B cell (primary cell): ENCODE measurements around the gene RALB. TPM values are rescaled to one million over a fixed set of nuclear protein-coding genes. Genes with fewer than 3 reads are reported as not detected.

Experiments used
- ATAC-seq: fragments of 200-7000 bp; cut with Tn5 transposase; one replicate; pipeline ENCODE4 v1.10.0; 2021; ENCODE audit warnings: low read depth, mild to moderate bottlenecking, moderate number of reproducible peaks, moderate library complexity
- CTCF ChIA-PET: fragments of 350-600 bp; sonication (Branson Sonifier 250); formaldehyde crosslinking; loops from one replicate; lab custom pipeline; 2021; ENCODE audit warnings: antibody characterized with exemption, inconsistent platforms; lab: Charles Lee
- POLR2A ChIA-PET: fragments of 350-600 bp; sonication (Branson Sonifier 250); formaldehyde crosslinking; loops from one replicate; lab custom pipeline; 2021; ENCODE audit warnings: antibody characterized with exemption; lab: Charles Lee
- DNase-seq: peaks from one replicate; pipeline ENCODE4 v3.0.0; 2013
- H2AFZ ChIP-seq: 2 replicates; pipeline ENCODE4 v1.6.1; 2012; ENCODE audit warnings: mild to moderate bottlenecking, low read depth, low read length; ENCODE audit not compliant: insufficient read depth, poor library complexity, severe bottlenecking
- H3K27ac ChIP-seq, 2 donors: 1 replicate in 1 of 2; 2 replicates in 1 of 2; pipeline ENCODE4 v1.5.1; 2012 to 2013; ENCODE audit warnings: low read length in 2 of 2, mild to moderate bottlenecking in 2 of 2, moderate library complexity in 1 of 2
- H3K27me3 ChIP-seq, 4 experiments: fragments of 200-600 bp in 1 of 4; sonication (generic) in 1 of 4; replicated peaks in 1 of 4; 1 replicate in 2 of 4; 2 replicates in 2 of 4; pipeline versions ENCODE4 v1.6.1 to v1.7.0; 2013 to 2016; ENCODE audit warnings: low read length in 3 of 4, mild to moderate bottlenecking in 2 of 4, mixed read lengths in 1 of 4, moderate library complexity in 1 of 4; ENCODE audit not compliant: insufficient read depth in 4 of 4, control insufficient read depth in 3 of 4; ENCODE audit errors: control extremely low read depth in 1 of 4
- H3K36me3 ChIP-seq, 2 experiments: replicated peaks in 1 of 2; 1 replicate in 1 of 2; 2 replicates in 1 of 2; pipeline versions ENCODE4 v1.6.1 to v1.7.1; 2013; ENCODE audit warnings: low read length in 1 of 2; ENCODE audit not compliant: insufficient read depth in 2 of 2, control insufficient read depth in 1 of 2; ENCODE audit errors: control extremely low read depth in 1 of 2, extremely low read depth in 1 of 2
- H3K4me1 ChIP-seq, 2 donors: fragments of 200-600 bp in 1 of 2; sonication (generic) in 1 of 2; 1 replicate in 1 of 2; 2 replicates in 1 of 2; pipeline versions ENCODE4 v1.5.1 to v1.6.1; 2013 to 2017; ENCODE audit warnings: low read length in 2 of 2; ENCODE audit not compliant: control insufficient read depth in 2 of 2, insufficient read depth in 2 of 2
- H3K4me2 ChIP-seq: replicated peaks from 2 replicates; pipeline ENCODE3; 2012; ENCODE audit warnings: mild to moderate bottlenecking, low read depth, low read length; ENCODE audit not compliant: poor library complexity, severe bottlenecking
- H3K4me3 ChIP-seq, 5 experiments: fragments of 200-600 bp in 1 of 5; sonication (generic) in 1 of 5; 1 replicate in 3 of 5; 2 replicates in 2 of 5; pipeline versions ENCODE4 v1.5.1 to v1.7.0; 2011 to 2016; ENCODE audit warnings: low read length in 4 of 5, mild to moderate bottlenecking in 4 of 5, low read depth in 2 of 5, control low read depth in 1 of 5, moderate library complexity in 1 of 5; ENCODE audit not compliant: insufficient read depth in 1 of 5; ENCODE audit errors: control extremely low read depth in 1 of 5, extremely low read depth in 1 of 5
- H3K79me2 ChIP-seq: fragments of 200-600 bp; sonication (generic); one replicate; pipeline ENCODE4 v1.6.0; 2016; ENCODE audit warnings: low read length; ENCODE audit not compliant: control insufficient read depth, insufficient read depth
- H3K9ac ChIP-seq: fragments of 200-600 bp; sonication (generic); 2 replicates; pipeline ENCODE4 v1.6.1; 2017; ENCODE audit warnings: mild to moderate bottlenecking, low read length, moderate library complexity
- H3K9me3 ChIP-seq, 3 donors: one replicate each; pipeline versions ENCODE4 v1.6.1 to v1.7.1; 2013; ENCODE audit warnings: low read length in 2 of 3; ENCODE audit not compliant: control insufficient read depth in 2 of 3, insufficient read depth in 1 of 3; ENCODE audit errors: control extremely low read depth in 1 of 3
- H4K20me1 ChIP-seq: 2 replicates; pipeline ENCODE4 v1.6.0; 2012; ENCODE audit warnings: mild to moderate bottlenecking, low read length; ENCODE audit not compliant: insufficient read depth, control insufficient read depth, poor library complexity, severe bottlenecking
- H3K27ac Mint-ChIP-seq: one replicate; pipeline ENCODE4 v1.8.0; 2021; ENCODE audit warnings: mixed read lengths
- H3K27me3 Mint-ChIP-seq: one replicate; pipeline ENCODE4 v1.8.0; 2021; ENCODE audit warnings: mixed read lengths
- H3K4me1 Mint-ChIP-seq: one replicate; pipeline ENCODE4 v1.8.0; 2021; ENCODE audit warnings: mixed read lengths
- H3K4me3 Mint-ChIP-seq: one replicate; pipeline ENCODE4 v1.8.0; 2021; ENCODE audit warnings: mixed read lengths
- H3K9me3 Mint-ChIP-seq: one replicate; pipeline ENCODE4 v1.8.0; 2022; ENCODE audit warnings: mixed read lengths; ENCODE audit not compliant: insufficient read depth
- CTCF ChIP-seq: fragments of 200-600 bp; IDR thresholded peaks from one replicate; pipeline ENCODE4 v1.8.0; 2022; ENCODE audit warnings: antibody characterized with exemption, mild to moderate bottlenecking
- EZH2 ChIP-seq: IDR thresholded peaks from 2 replicates; pipeline ENCODE4 v1.6.1; 2012; ENCODE audit warnings: borderline replicate concordance, low read depth, mild to moderate bottlenecking, moderate library complexity, low read length; ENCODE audit not compliant: insufficient read depth, poor library complexity, severe bottlenecking
- WGBS: methylation state at CpG from one replicate; pipeline ENCODE4 v1.1.5; 2013; ENCODE audit warnings: missing lambda C conversion rate; ENCODE audit not compliant: insufficient coverage; 5-methylcytosine and 5-hydroxymethylcytosine counted together
- intact Hi-C: fragments of 100-400 bp; cut with micrococcal nuclease; formaldehyde crosslinking; loops from one replicate; pipeline ENCODE4 v1.10.0; 2022
- polyA plus RNA-seq: library from polyadenylated mRNA; depleted of rRNA; stranded (reverse); fragments of >200 nt; gene quantifications from 2 replicates; pipeline ENCODE4 v1.2.3, GENCODE V29; 2012
- total RNA-seq, 2 donors: library from RNA; stranded (reverse); fragments of 120-200 nt in 1 of 2; gene quantifications; 1 replicate in 1 of 2; 2 replicates in 1 of 2; pipeline versions ENCODE4 v1.2.3 to v1.2.4, GENCODE V29; 2013 to 2022

The RALB gene
- total and polyA plus RNA-seq, 2 donors (not counting 1 experiment from before 2014, with no cell fraction given), result 19.3 to 35.9 TPM

DNA sequence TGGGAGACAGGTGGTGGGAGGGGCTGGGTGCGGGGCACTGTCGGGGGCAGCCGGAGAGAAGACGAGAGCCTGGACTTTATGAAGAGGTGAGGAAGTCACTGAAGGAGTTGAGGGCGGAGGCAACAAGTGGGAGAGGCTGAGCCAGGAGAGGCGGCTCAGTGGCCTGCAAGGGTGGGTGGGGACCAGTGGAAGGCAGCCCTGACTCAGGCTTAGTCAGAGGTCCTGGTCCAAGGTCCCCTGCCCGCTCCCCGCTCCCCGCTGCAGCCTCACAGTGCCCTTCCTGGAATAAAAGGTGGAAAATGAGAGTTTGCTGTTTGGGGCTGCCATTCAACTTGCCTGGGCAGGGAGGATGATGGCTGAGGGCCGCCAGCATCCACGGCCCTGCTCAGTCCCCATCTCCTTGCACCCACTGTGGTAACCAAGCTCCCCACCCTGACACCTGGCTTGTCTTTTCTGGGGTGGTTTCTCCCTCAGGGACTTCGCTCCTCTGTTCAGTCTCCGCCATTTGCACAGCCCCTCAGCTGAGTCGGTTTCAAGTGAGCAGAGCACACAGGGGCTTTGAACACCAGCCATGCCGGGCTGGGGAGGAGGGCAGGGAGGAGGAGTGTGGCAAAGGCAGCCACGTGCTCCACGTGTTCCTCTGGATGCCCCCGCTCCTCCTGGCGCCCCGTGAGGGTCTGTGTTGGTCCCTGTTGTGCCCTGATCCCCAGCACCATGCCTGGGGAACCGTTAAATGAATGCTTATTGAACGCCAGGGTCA, 13.7 kb upstream of the RALB start:
- DNase-seq (no peak), ATAC-seq (no peak)
- H3K9me3 Mint-ChIP-seq, result peaks cover 3% of the 10 kb centered on the region
- no peak overlapping the region for H3K27ac ChIP-seq
- H3K4me3 ChIP-seq, result no peak overlapping the region
- no peaks in the 10 kb centered on the region for H3K36me3 ChIP-seq
- no peak overlapping the region for H3K4me3 Mint-ChIP-seq
- CTCF ChIA-PET, result no interaction called here
- no peaks in the 10 kb centered on the region for H3K27me3 Mint-ChIP-seq
- H3K9ac ChIP-seq, result no peak overlapping the region
- H3K4me2 ChIP-seq, result no peak overlapping the region
- no peaks in the 10 kb centered on the region for H3K4me1 ChIP-seq
- WGBS, result 89% methylated on average over 19 of the region's 22 CpGs
- POLR2A ChIA-PET, result no interaction called here
- no peaks in the 10 kb centered on the region for H3K79me2 ChIP-seq
- TF ChIP-seq CTCF (no peak), EZH2 (no peak)
- intact Hi-C loops, result no loop called here
- H3K27ac Mint-ChIP-seq, result no peak overlapping the region
- H3K27me3 ChIP-seq, result no peaks in the 10 kb centered on the region
- H3K4me1 Mint-ChIP-seq, result peaks cover 4% of the 10 kb centered on the region
- H2AFZ ChIP-seq, result no peak overlapping the region
- no peaks in the 10 kb centered on the region for H4K20me1 ChIP-seq
- H3K9me3 ChIP-seq, result peaks cover 0 to 7% (median 0%) of the 10 kb centered on the region in 3 donors

DNA sequence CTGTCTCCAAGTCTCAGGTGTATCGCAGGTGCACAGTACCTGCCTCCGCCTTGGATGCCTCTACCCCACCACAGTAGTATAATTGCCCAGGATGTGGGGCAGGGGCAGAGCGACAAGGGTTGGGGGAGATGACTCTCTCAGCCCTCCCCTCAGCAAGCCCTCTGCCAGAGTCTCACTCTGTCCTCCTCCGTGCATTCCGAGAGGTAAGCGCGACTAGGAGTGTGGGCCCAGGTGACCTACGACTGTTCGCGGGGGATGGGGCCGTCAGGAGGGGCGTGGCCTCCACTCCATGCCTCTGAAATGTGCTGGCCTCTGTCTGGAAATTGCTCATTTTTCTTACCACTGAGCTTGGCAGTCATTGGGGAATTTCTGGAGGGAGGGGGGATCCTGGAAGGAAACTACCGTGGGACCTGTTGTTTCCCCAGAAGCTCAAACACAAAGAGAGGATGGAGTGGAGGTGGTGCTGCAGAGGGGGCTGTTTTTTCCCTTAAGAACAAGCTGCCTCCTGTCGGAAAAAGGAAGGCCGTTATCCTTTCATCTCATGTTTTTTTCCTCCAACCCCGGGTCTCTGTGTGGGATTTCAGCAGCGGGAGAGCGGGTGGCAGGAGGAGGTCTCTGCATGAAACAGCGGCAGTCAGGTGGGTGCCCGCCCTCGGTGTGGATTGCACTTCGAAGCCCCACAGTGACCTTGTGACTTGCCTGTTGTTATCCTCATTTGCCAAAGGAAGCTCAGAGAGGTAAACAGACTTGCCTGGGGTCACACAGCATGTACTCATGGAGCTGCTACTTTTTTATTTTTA, 13.0 kb upstream of the RALB start:
- ATAC-seq, result no peak
- Histone ChIP-seq H3K4me1 (no peaks in the 10 kb centered on the region), H3K4me2 (no peak overlapping the region), H3K9me3 (peaks cover 0 to 12% (median 0%) of the 10 kb centered on the region in 3 donors), H3K36me3 (no peaks in the 10 kb centered on the region), H3K79me2 (no peaks in the 10 kb centered on the region), H3K27ac (no peak overlapping the region), H3K27me3 (no peaks in the 10 kb centered on the region), H3K9ac (no peak overlapping the region), H4K20me1 (no peaks in the 10 kb centered on the region), H3K4me3 (no peak overlapping the region), H2AFZ (no peak overlapping the region)
- peaks cover 3% of the 10 kb centered on the region for H3K9me3 Mint-ChIP-seq
- DNase-seq, result no peak
- no peak overlapping the region for H3K4me3 Mint-ChIP-seq
- H3K27me3 Mint-ChIP-seq, result no peaks in the 10 kb centered on the region
- CTCF ChIA-PET, result no interaction called here
- TF ChIP-seq CTCF, result no peak
- TF ChIP-seq EZH2, result no peak
- POLR2A ChIA-PET, result no interaction called here
- 86% methylated on average over 14 of the region's 22 CpGs for WGBS
- H3K4me1 Mint-ChIP-seq, result no peaks in the 10 kb centered on the region
- H3K27ac Mint-ChIP-seq, result no peak overlapping the region
- intact Hi-C loops, result no loop called here
